Measurements from ENCODE around the gene AGR3.

Gene AGR3

DNA sequence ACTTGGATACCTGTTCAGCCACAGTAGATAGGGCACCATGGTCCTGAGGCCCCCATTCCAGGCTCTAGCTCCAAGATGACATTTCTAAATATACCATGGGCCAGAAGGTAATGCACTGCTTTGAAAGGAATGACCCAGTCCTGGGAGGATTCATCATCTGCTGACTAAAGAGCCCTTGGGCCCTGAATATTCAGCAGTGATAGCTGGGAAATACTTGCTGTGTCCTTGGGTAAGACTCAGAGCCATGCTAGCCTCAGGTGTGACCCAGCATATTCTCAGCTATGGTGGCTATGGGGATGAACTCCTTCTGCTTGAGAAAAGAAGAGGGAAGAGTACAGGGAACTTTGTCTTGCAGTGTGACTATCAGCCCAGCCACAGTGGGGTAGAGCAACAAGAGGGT is 55.7 kb downstream of the AGR3 start:
- DNase-seq, result no peak

DNA sequence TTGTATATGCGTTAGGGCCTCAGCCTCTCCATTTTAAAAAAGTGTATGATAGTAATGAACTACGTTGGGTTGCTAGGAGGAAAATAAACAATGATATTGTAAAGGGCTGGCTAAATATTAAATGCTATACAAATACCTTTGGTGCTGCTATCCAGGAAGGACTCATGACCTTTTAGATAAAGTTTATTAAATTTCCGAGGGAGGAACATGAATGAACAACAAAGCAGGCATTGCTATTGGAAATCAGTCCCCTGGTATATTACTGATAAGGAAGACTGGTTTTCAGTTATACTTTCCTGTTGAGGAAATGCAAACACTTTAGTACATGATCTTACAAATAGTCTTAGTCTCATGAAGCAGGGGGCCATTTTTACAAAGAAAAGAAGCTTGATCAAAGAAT is 59.8 kb downstream of the AGR3 start:
- DNase-seq, result no peak

DNA sequence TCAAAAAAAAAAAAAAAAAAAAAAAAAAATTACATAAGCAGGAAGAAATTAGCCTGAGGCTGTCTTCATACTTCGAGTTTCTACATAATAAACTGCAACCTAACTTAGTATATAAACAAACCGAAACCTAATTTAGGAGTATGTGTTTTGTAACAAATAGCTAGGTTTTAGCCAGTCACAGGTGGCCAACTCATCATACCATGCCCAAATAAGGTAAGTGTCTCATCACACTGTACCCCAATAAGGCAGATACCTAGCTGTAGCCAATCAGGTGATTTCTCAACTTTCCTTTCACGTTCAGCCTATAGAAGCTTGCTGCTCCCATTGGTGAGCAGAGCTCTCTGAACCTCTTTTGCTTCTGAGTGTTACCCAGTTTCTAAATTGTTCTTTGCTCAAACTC is 63.1 kb downstream of the AGR3 start:
- no peak for DNase-seq

DNA sequence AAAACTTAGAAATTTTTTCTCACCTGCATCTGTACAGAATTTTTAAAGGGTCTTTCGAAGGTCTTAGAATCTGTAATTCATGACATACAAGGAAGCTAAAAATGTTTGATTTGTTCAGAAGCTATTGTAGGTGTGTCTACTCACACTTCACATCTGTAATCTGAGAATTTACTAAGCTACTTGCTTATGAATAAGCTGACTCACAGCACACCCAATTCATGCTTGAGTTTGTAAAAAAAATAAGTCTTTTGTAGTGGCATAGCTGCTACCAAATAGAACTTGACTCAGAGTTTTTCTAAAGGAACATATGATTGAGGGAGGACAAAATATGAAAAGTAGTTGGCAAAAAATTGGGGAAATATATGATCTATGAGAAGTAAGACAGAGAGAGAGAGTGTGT is 64.2 kb downstream of the AGR3 start:
- no peak for DNase-seq

DNA sequence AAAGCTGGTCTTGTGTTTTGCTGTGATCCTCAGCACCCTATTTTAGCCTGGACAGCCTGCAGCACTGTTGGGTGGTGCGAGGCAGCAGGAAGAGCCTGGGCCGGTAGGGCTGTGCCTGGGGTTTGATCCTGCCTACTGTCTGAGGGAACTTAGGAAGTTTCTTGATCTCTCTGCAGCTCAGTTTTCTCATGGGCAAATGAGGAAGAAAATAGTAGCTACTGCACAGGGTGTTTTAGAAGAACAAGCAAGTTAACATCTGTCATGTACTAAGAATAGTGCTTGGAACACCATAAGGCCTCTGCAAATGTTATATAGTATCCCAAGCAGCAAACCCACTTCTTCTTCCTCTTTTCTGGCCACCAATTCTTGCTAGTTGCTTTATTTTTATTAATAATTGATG is 65.0 kb downstream of the AGR3 start:
- no peak for DNase-seq

DNA sequence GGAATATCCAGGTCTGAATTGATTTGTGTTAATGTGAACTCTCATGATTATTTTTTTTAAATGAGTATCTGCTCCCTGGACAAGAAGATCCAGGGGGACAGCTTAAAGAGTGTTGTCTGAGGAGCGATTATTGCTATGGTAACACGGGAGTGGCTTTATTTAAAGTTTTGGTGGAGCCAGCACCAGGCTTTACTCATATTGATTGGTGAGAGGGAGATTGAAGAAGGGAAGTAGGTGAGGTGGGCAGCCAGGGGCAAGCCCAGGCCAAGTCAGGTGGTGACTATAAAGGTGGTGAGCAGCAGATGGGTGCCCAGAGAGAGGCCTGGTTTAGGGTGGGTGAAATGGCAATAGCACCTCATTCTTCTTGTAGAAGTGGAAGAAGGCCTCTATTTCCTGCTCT is 66.8 kb downstream of the AGR3 start:
- no peak for DNase-seq

DNA sequence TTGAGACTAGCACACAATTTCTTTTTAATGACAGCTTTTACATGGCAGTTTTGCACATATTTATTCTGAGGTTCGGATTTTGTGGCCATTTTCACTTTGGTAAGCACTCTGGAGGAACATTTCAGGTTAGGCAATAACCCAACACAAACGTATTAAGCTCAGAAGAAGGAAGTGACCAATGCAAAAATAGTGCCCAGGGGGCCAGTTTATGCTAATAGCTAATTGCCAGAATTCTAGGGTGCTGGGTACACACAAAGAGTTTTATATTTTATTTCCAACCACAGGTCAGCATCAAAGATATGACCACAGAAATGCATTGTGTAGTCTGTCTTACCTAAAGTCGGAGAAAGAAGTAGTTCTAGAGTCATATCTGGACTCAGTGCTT is 68.6 kb downstream of the AGR3 start:
- DNase-seq, result no peak

DNA sequence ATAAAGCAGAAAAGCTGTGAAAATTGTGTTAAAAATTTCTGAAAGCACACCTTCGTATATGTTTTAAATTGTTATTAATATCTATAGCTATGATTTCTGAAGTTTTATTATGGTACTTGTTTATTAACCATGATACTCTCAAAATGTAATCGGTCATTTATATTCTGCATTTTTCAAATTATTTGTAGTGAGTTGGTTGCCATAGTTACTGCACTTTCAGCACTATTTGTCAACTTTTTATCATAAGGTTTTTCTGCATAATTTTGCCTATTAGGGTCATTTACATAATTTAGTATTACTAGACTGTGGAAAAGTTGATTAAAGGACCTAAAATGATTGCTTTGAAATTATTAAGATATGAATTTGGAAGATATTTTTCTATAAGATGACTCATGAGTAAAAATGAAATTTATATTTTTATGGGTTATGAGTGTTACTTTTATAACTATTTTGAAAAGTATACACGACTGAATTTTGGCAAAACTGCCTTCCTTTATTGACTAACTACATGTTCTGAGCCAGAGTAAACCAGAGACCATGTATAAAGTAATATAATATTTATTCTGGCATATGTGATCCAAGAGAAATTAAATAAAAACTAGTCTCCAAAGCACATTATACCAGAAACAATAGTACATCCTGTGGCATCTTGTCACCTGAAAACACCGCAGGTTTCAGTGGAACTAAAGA is 69.1 kb downstream of the AGR3 start:
- no peak for DNase-seq

DNA sequence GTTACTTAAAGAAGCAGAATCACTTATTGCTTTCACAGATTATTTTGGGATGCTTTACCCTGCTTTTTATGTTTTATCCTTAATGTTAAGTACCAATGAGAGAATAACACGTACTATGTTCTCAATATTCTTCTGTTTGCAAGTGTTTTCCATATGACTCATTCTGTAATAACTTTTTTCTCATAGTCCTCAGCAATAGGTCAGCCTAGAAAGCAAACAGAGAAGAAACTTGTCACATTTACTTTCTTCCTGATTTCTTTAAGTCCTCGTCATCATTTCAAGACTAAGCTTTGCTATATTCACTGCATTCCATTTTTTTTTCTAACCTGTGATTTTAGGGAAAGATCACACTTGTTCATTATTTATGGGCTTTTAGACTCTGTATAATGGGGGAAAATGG is 70.2 kb downstream of the AGR3 start:
- DNase-seq, result no peak

DNA sequence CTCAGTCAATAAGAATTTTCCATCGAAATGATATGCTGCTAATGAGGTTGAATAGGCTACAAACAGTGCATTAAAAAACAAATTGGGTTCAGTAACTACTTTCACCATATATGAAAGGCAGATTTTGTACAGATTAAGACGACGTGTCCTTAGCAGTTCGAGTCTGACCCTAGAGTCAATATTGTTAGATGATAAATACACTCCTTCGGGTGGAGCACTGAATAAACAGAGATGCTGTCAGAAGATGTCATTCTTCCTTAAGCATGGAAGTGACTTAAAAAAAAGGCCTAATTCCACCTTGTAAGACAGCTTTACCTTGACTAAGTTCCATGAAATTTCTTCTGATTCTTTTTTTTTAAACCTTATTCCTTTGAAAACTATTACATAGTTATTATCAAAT is 71.2 kb downstream of the AGR3 start:
- DNase-seq, result no peak

DNA sequence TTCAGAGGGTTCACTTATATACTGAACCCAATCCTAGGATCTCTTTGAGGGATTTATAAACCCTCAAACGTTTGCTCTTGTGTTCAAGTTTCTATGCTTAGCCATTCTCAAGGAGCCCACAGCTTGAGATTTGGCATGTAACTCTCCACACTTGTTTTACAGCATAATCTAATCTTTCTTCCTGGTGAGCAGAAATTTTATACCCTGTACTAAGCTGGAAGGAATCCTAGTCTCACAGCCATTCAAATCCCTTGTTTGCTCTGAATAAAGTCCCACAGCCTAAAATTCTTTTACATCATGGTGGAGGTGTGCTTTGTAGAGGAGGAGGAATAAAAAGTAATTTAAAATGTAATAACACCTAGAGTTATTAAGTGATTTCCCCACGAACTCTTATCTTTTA is 71.7 kb downstream of the AGR3 start:
- no peak for DNase-seq

Measured in GF-D8 (cell line).